ENCODE results near the gene RAD9A.

- no peak for TF ChIP-seq POLR2AphosphoS5 (IDR thresholded peaks at IDR 0.05; ENCODE audit: borderline replicate concordance, low read depth, low read length)
- no peak for TF ChIP-seq EZH2 (IDR thresholded peaks at IDR 0.05)
- TF ChIP-seq FOXP2 (optimal IDR thresholded peaks at IDR 0.05; ENCODE audit: control extremely low read depth, extremely low read length, insufficient read depth) = no peak
Measured at GRCh38 chr11:67349928-67350465, 41.8 kb upstream of the RAD9A start.
